SJCRH30 (cell line): ENCODE measurements around the gene MPRIP. TPM values are rescaled to one million over a fixed set of nuclear protein-coding genes. Genes with fewer than 3 reads are reported as not detected.

Source experiments
- DNase-seq, 2 experiments: peaks; one replicate each; pipeline ENCODE4 v3.0.0-alpha.2; 2015 to 2020
- H3K27ac ChIP-seq: fragments of 250-450 bp; sonication (Bioruptor Pico); 2 replicates; pipeline ENCODE4 v1.5.1; 2020; ENCODE audit warnings: mild to moderate bottlenecking, moderate library complexity
- H3K27me3 ChIP-seq: fragments of 250-450 bp; sonication (Bioruptor Pico); 2 replicates; pipeline ENCODE4 v1.5.1; 2020; ENCODE audit warnings: mild to moderate bottlenecking, moderate library complexity
- H3K36me3 ChIP-seq: fragments of 250-450 bp; sonication (Bioruptor Pico); 2 replicates; pipeline ENCODE4 v1.5.1; 2020; ENCODE audit warnings: mild to moderate bottlenecking, moderate library complexity
- H3K4me1 ChIP-seq: fragments of 250-450 bp; sonication (Bioruptor Pico); 2 replicates; pipeline ENCODE4 v1.5.1; 2020; ENCODE audit warnings: mild to moderate bottlenecking, moderate library complexity
- H3K4me3 ChIP-seq: fragments of 250-450 bp; sonication (Bioruptor Pico); 2 replicates; pipeline ENCODE4 v1.5.1; 2020; ENCODE audit warnings: mild to moderate bottlenecking, moderate library complexity
- H3K9me3 ChIP-seq: fragments of 250-450 bp; sonication (Bioruptor Pico); replicated peaks from 2 replicates; pipeline ENCODE4 v1.5.1; 2020; ENCODE audit warnings: mild to moderate bottlenecking, moderate library complexity
- total RNA-seq: library from RNA; depleted of rRNA; stranded (reverse); fragments of >200 nt; shearing (Covaris generic); gene quantifications from 2 replicates; pipeline ENCODE4 v1.2.3, GENCODE V29; 2014

MPRIP gene
- total RNA-seq, 1 experiment from 2014 or later, result 312 TPM

- Histone ChIP-seq H3K27me3 (no peaks in the 10 kb centered on the region), H3K4me3 (no peak overlapping the region), H3K9me3 (no peaks in the 10 kb centered on the region), H3K4me1 (peaks cover 58% of the 10 kb centered on the region), H3K36me3 (no peaks in the 10 kb centered on the region), H3K27ac (peak overlapping the region; percentile 39)
- DNase-seq, result peak; percentile 87 to 93
These were observed 10.0 kb upstream of the MPRIP start for GRCh38 chr17:17032131-17032692.

- DNase-seq, result no peak
- Histone ChIP-seq H3K27ac (no peak overlapping the region), H3K27me3 (no peaks in the 10 kb centered on the region), H3K36me3 (no peaks in the 10 kb centered on the region), H3K4me1 (peaks cover 47% of the 10 kb centered on the region), H3K4me3 (no peak overlapping the region), H3K9me3 (no peaks in the 10 kb centered on the region)
These were observed 8.8 kb upstream of the MPRIP start for GRCh38 chr17:17033466-17033865.

GRCh38 chr17:17034026-17034425 is 8.2 kb upstream of the MPRIP start:
- Histone ChIP-seq H3K36me3 (no peaks in the 10 kb centered on the region), H3K4me3 (no peak overlapping the region), H3K9me3 (no peaks in the 10 kb centered on the region), H3K27ac (no peak overlapping the region), H3K4me1 (peaks cover 42% of the 10 kb centered on the region), H3K27me3 (no peaks in the 10 kb centered on the region)
- no peak for DNase-seq

- Histone ChIP-seq H3K9me3 (no peaks in the 10 kb centered on the region), H3K4me1 (peaks cover 36% of the 10 kb centered on the region)
These were observed 7.7 kb upstream of the MPRIP start for GRCh38 chr17:17034496-17035075.

GRCh38 chr17:17035490-17035889 is 6.8 kb upstream of the MPRIP start:
- Histone ChIP-seq H3K4me1 (peaks cover 30% of the 10 kb centered on the region), H3K27me3 (no peaks in the 10 kb centered on the region), H3K9me3 (no peaks in the 10 kb centered on the region), H3K27ac (no peak overlapping the region), H3K4me3 (no peak overlapping the region), H3K36me3 (no peaks in the 10 kb centered on the region)
- DNase-seq, result peak in 1 of 2 experiments; percentile 36

More at GRCh38 chr17:17034496-17035075, 7.7 kb upstream of the MPRIP start:
- no peaks in the 10 kb centered on the region for H3K36me3 ChIP-seq
- no peak overlapping the region for H3K27ac ChIP-seq
- DNase-seq, result no peak
- no peak overlapping the region for H3K4me3 ChIP-seq
- H3K27me3 ChIP-seq, result no peaks in the 10 kb centered on the region

- Histone ChIP-seq H3K9me3 (no peaks in the 10 kb centered on the region), H3K36me3 (no peaks in the 10 kb centered on the region), H3K27me3 (no peaks in the 10 kb centered on the region), H3K4me3 (no peak overlapping the region), H3K27ac (no peak overlapping the region), H3K4me1 (peaks cover 31% of the 10 kb centered on the region)
- DNase-seq, result no peak
These were observed 6.2 kb upstream of the MPRIP start for GRCh38 chr17:17035920-17036523.

GRCh38 chr17:17036524-17036998 is 5.7 kb upstream of the MPRIP start:
- H3K4me1 ChIP-seq, result peaks cover 32% of the 10 kb centered on the region
- H3K27ac ChIP-seq, result no peak overlapping the region
- H3K36me3 ChIP-seq, result no peaks in the 10 kb centered on the region
- no peaks in the 10 kb centered on the region for H3K27me3 ChIP-seq
- no peaks in the 10 kb centered on the region for H3K9me3 ChIP-seq
- no peak for DNase-seq
- H3K4me3 ChIP-seq, result no peak overlapping the region

- no peak overlapping the region for H3K4me3 ChIP-seq
- DNase-seq, result no peak
- H3K9me3 ChIP-seq, result no peaks in the 10 kb centered on the region
- H3K4me1 ChIP-seq, result peaks cover 15% of the 10 kb centered on the region
- H3K27ac ChIP-seq, result no peak overlapping the region
- no peaks in the 10 kb centered on the region for H3K27me3 ChIP-seq
- H3K36me3 ChIP-seq, result no peaks in the 10 kb centered on the region
These were observed 2.3 kb upstream of the MPRIP start for GRCh38 chr17:17039911-17040310.

- Histone ChIP-seq H3K27me3 (no peaks in the 10 kb centered on the region), H3K27ac (peak overlapping the region; percentile 69), H3K4me3 (peak overlapping the region; percentile 52), H3K36me3 (peaks cover 2% of the 10 kb centered on the region), H3K4me1 (peaks cover 21% of the 10 kb centered on the region), H3K9me3 (no peaks in the 10 kb centered on the region; the same call in 1 of the 2 replicates)
- DNase-seq, result peak; percentile 99 to 100
These were observed 1.2 kb upstream of the MPRIP start for GRCh38 chr17:17041018-17041521.

- peak; percentile 100 for DNase-seq
- Histone ChIP-seq H3K27me3 (no peaks in the 10 kb centered on the region), H3K4me1 (peaks cover 21% of the 10 kb centered on the region), H3K4me3 (peak overlapping the region; percentile 52), H3K27ac (peak overlapping the region; percentile 69), H3K36me3 (peaks cover 9% of the 10 kb centered on the region), H3K9me3 (peaks cover 7% of the 10 kb centered on the region; the same call in 1 of the 2 replicates)
These were observed 480 bp upstream of the MPRIP start for GRCh38 chr17:17041571-17042383.

- peak in 1 of 2 experiments; percentile 67 for DNase-seq
- Histone ChIP-seq H3K9me3 (peaks cover 10% of the 10 kb centered on the region; the same call in 1 of the 2 replicates), H3K27ac (peak overlapping the region; percentile 40), H3K4me3 (peak overlapping the region; percentile 88), H3K36me3 (peaks cover 18% of the 10 kb centered on the region), H3K4me1 (peaks cover 21% of the 10 kb centered on the region), H3K27me3 (no peaks in the 10 kb centered on the region)
These were observed 699 bp downstream of the MPRIP start for GRCh38 chr17:17042851-17043460.

GRCh38 chr17:17043461-17044271 is 1.4 kb downstream of the MPRIP start:
- peak overlapping the region; percentile 40 for H3K27ac ChIP-seq
- H3K9me3 ChIP-seq, result peaks cover 10% of the 10 kb centered on the region; the same call in 1 of the 2 replicates
- DNase-seq, result peak in 1 of 2 experiments; percentile 59
- H3K4me1 ChIP-seq, result peaks cover 21% of the 10 kb centered on the region
- no peaks in the 10 kb centered on the region for H3K27me3 ChIP-seq
- H3K36me3 ChIP-seq, result peaks cover 22% of the 10 kb centered on the region
- H3K4me3 ChIP-seq, result peak overlapping the region; percentile 88

- peaks cover 28% of the 10 kb centered on the region for H3K36me3 ChIP-seq
- peak; percentile 93 to 97 for DNase-seq
- no peak overlapping the region for H3K27ac ChIP-seq
- H3K4me3 ChIP-seq, result peak overlapping the region; percentile 88
- peaks cover 10% of the 10 kb centered on the region; the same call in 1 of the 2 replicates for H3K9me3 ChIP-seq
- peaks cover 21% of the 10 kb centered on the region for H3K4me1 ChIP-seq
- no peaks in the 10 kb centered on the region for H3K27me3 ChIP-seq
These were observed 2.7 kb downstream of the MPRIP start for GRCh38 chr17:17044846-17045561.
